AG09309 (cell line): ENCODE data around the gene NCOA6.

Experiments
- DNase-seq: peaks from one replicate; pipeline ENCODE4 v3.0.0-alpha.2; 2010; ENCODE audit warnings: low read depth
- H3K4me3 ChIP-seq: 2 replicates; pipeline ENCODE4 v1.5.1; 2011; ENCODE audit warnings: mild to moderate bottlenecking, low read depth, low read length, moderate library complexity; ENCODE audit not compliant: control insufficient read depth
- CTCF ChIP-seq: IDR thresholded peaks from 2 replicates; pipeline ENCODE4 v1.5.1; 2011; ENCODE audit warnings: mild to moderate bottlenecking, low read depth, low read length, inconsistent platforms; ENCODE audit not compliant: insufficient read depth, control insufficient read depth; ENCODE audit errors: missing control alignments

Gene NCOA6

GRCh38 chr20:34852298-34852697, 26.8 kb upstream of the NCOA6 start:
- H3K4me3 ChIP-seq, result no peak overlapping the region
- no peak for TF ChIP-seq CTCF
- DNase-seq, result no peak

GRCh38 chr20:34850969-34851368, 25.5 kb upstream of the NCOA6 start:
- no peak for TF ChIP-seq CTCF
- no peak for DNase-seq
- H3K4me3 ChIP-seq, result no peak overlapping the region

- DNase-seq, result no peak
- TF ChIP-seq CTCF, result no peak
- H3K4me3 ChIP-seq, result no peak overlapping the region
Observed at GRCh38 chr20:34849778-34850177, 24.3 kb upstream of the NCOA6 start.

GRCh38 chr20:34848597-34848996, 23.1 kb upstream of the NCOA6 start:
- TF ChIP-seq CTCF, result no peak
- H3K4me3 ChIP-seq, result no peak overlapping the region
- no peak for DNase-seq

GRCh38 chr20:34843421-34843820, 18.0 kb upstream of the NCOA6 start:
- H3K4me3 ChIP-seq, result no peak overlapping the region
- TF ChIP-seq CTCF, result no peak

GRCh38 chr20:34842143-34842542, 16.7 kb upstream of the NCOA6 start:
- H3K4me3 ChIP-seq, result no peak overlapping the region
- no peak for DNase-seq
- no peak for TF ChIP-seq CTCF

More at GRCh38 chr20:34843421-34843820, 18.0 kb upstream of the NCOA6 start:
- no peak for DNase-seq

GRCh38 chr20:34834459-34834893, 9.0 kb upstream of the NCOA6 start:
- H3K4me3 ChIP-seq, result peak overlapping the region; percentile 13
- DNase-seq, result no peak
- TF ChIP-seq CTCF, result peak; percentile 22
